Measurements from ENCODE around the gene CLEC4F. TPM values are rescaled to one million over a fixed set of nuclear protein-coding genes. Genes with fewer than 3 reads are reported as not detected.

Gene CLEC4F
- total and polyA plus RNA-seq, 10 of the 15 experiments (the other 5 are each of a cell fraction or from before 2014, with no cell fraction given), result 0.03 TPM; not detected in 9

GRCh38 chr2:70765507-70765906 lies 54.9 kb downstream of the CLEC4F start:
- Histone ChIP-seq H3K9me3 (replicated peaks; ENCODE audit: control insufficient read depth, insufficient read depth, low read length) (no peaks in the 10 kb centered on the region), H3K27ac (ENCODE audit: control insufficient read depth, insufficient read depth) (no peak overlapping the region), H3K4me3 (no peak overlapping the region), H3K79me2 (ENCODE audit: control insufficient read depth, insufficient read depth, low read length) (no peaks in the 10 kb centered on the region), H3K27me3 (replicated peaks in 1 of 2; ENCODE audit: control insufficient read depth in 2 of 2, insufficient read depth in 2 of 2, low read length in 1 of 2) (peaks cover 6 to 8% of the 10 kb centered on the region in 2 experiments; a peak in 2 of 4 replicates), H4K20me1 (ENCODE audit: control insufficient read depth, insufficient read depth) (no peaks in the 10 kb centered on the region), H3K9ac (ENCODE audit: control insufficient read depth, insufficient read depth, low read length) (no peak overlapping the region), H3K4me2 (ENCODE audit: control insufficient read depth, insufficient read depth) (no peak overlapping the region), H2AFZ (ENCODE audit: control insufficient read depth, low read depth, low read length) (no peak overlapping the region), H3K36me3 (ENCODE audit: control insufficient read depth in 2 of 2, insufficient read depth in 2 of 2, low read length in 1 of 2) (no peaks in the 10 kb centered on the region), H3K4me1 (ENCODE audit: control insufficient read depth, insufficient read depth, low read length) (peaks cover 5% of the 10 kb centered on the region)
- DNase-seq (ENCODE audit: low read depth, low spot score) (no peak), FAIRE-seq (no peak), ATAC-seq (no peak)
- POLR2A ChIA-PET, result no interaction called here
- TF ChIP-seq MTA3 (IDR thresholded peaks at IDR 0.05; ENCODE audit: borderline replicate concordance, low read length) (no peak), MXI1 (IDR thresholded peaks at IDR 0.05; ENCODE audit: low read depth, low read length) (no peak), EGR1 (IDR thresholded peaks at IDR 0.05; ENCODE audit: borderline replicate concordance in 1 of 2, low read depth in 2 of 2, low read length in 2 of 2) (no peak), RBBP5 (conservative IDR thresholded peaks at IDR 0.05) (no peak), PKNOX1 (IDR thresholded peaks at IDR 0.05) (no peak), SUPT20H (IDR thresholded peaks at IDR 0.05; ENCODE audit: borderline replicate concordance, control insufficient read depth, low read depth, low read length) (no peak), ZBTB11 (CRISPR knock-in tag; IDR thresholded peaks at IDR 0.05) (no peak), YBX1 (IDR thresholded peaks at IDR 0.05) (no peak), CTCF (IDR thresholded peaks at IDR 0.05 in 2 of 3, conservative IDR thresholded peaks at IDR 0.05 in 1 of 3; ENCODE audit: control insufficient read depth in 2 of 3, extremely low read depth in 1 of 3, insufficient read depth in 1 of 3, low read depth in 3 of 3, low read length in 3 of 3) (no peak), E2F4 (IDR thresholded peaks at IDR 0.05; ENCODE audit: low read depth, low read length) (no peak), CHD4 (IDR thresholded peaks at IDR 0.05) (no peak), POLR2AphosphoS5 (IDR thresholded peaks at IDR 0.05; ENCODE audit: low read length) (no peak), PAX5 (IDR thresholded peaks at IDR 0.05; ENCODE audit: borderline replicate concordance, low read depth, low read length) (no peak)
- CTCF ChIA-PET, result no interaction called here
- no TSS peak for BruUV-seq (replicated peaks)
- RAD21 ChIA-PET (ENCODE audit: unreplicated experiment), result no interaction called here
- 54% methylated on average over 7 of the region's 7 CpGs for WGBS (ENCODE audit: insufficient coverage, insufficient replicate concordance, low lambda C conversion rate, missing lambda C conversion rate)
- SMC1A ChIA-PET (ENCODE audit: uncharacterized antibody, unreplicated experiment), result no interaction called here
- in situ Hi-C loops (cut with MboI), result no loop called here
- intact Hi-C loops (cut with micrococcal nuclease; ENCODE audit: unreplicated experiment), result no loop called here
